ENCODE measurements around the gene HJV.

Gene HJV

GRCh38 chr1:145992502-145992936, 29.0 kb downstream of the HJV start:
- no peak for DNase-seq

GRCh38 chr1:145991735-145992412, 29.7 kb downstream of the HJV start:
- no peak for DNase-seq

- no peak for DNase-seq
These were observed 31.2 kb downstream of the HJV start for GRCh38 chr1:145990249-145990855.

- DNase-seq = no peak
These were observed 32.8 kb downstream of the HJV start for GRCh38 chr1:145988773-145989172.

- no peak for DNase-seq
These were observed 33.6 kb downstream of the HJV start for GRCh38 chr1:145987926-145988325.

GRCh38 chr1:145986551-145986950, 35.0 kb downstream of the HJV start:
- DNase-seq = no peak

- no peak for DNase-seq
These were observed 35.8 kb downstream of the HJV start for GRCh38 chr1:145985502-145986439.

GRCh38 chr1:145985129-145985501, 36.4 kb downstream of the HJV start:
- DNase-seq = no peak

GRCh38 chr1:145983960-145984830, 37.3 kb downstream of the HJV start:
- DNase-seq = no peak

- DNase-seq = no peak
These were observed 38.3 kb downstream of the HJV start for GRCh38 chr1:145983206-145983675.

GRCh38 chr1:145982010-145982723, 39.4 kb downstream of the HJV start:
- DNase-seq = no peak

GRCh38 chr1:145980457-145980994, 41.0 kb downstream of the HJV start:
- no peak for DNase-seq

- DNase-seq = no peak
These were observed 41.6 kb downstream of the HJV start for GRCh38 chr1:145979746-145980456.

GRCh38 chr1:145978854-145979745, 42.4 kb downstream of the HJV start:
- peak; percentile 32 to 50 (median 40) for DNase-seq

GRCh38 chr1:145978471-145978853, 43.1 kb downstream of the HJV start:
- DNase-seq = no peak

GRCh38 chr1:145977486-145978470, 43.8 kb downstream of the HJV start:
- DNase-seq = peak; percentile 19 to 59 (median 43)

GRCh38 chr1:145977016-145977415, 44.5 kb downstream of the HJV start:
- DNase-seq = no peak

- DNase-seq = no peak
These were observed 46.3 kb downstream of the HJV start for GRCh38 chr1:145975216-145975615.

- DNase-seq = no peak
These were observed 46.8 kb downstream of the HJV start for GRCh38 chr1:145974721-145975120.
